Stimulated activated CD4-positive, alpha-beta T cell treated with anti-CD3 and anti-CD28 coated beads, Interleukin-4, amount 100 ng/mL, for 48 hours (primary cell): Measurements from ENCODE around the gene PDK2.

Source experiments
- DNase-seq, 2 donors: peaks; one replicate each; pipeline ENCODE4 v3.0.0-alpha.2; 2020; ENCODE audit warnings: low read depth in 2 of 2

Gene PDK2

GRCh38 chr17:50135316-50136095 is 40.4 kb downstream of the PDK2 start:
- no peak for DNase-seq

GRCh38 chr17:50136096-50136687 is 41.0 kb downstream of the PDK2 start:
- no peak for DNase-seq

- no peak for DNase-seq
Measured at GRCh38 chr17:50137042-50137441, 41.9 kb downstream of the PDK2 start.

GRCh38 chr17:50139185-50139783 is 44.1 kb downstream of the PDK2 start:
- DNase-seq = no peak

- peak; percentile 75 to 79 for DNase-seq
Measured at GRCh38 chr17:50139950-50140885, 45.1 kb downstream of the PDK2 start.

GRCh38 chr17:50141026-50141744 is 46.0 kb downstream of the PDK2 start:
- DNase-seq = no peak

- no peak for DNase-seq
Measured at GRCh38 chr17:50141745-50142110, 46.6 kb downstream of the PDK2 start.

- no peak for DNase-seq
Measured at GRCh38 chr17:50143461-50144176, 48.5 kb downstream of the PDK2 start.

GRCh38 chr17:50144355-50144754 is 49.2 kb downstream of the PDK2 start:
- no peak for DNase-seq

GRCh38 chr17:50144845-50145531 is 49.8 kb downstream of the PDK2 start:
- DNase-seq = no peak

- no peak for DNase-seq
Measured at GRCh38 chr17:50145532-50146229, 50.5 kb downstream of the PDK2 start.

GRCh38 chr17:50146230-50146926 is 51.2 kb downstream of the PDK2 start:
- DNase-seq = no peak

- no peak for DNase-seq
Measured at GRCh38 chr17:50146927-50147665, 51.9 kb downstream of the PDK2 start.

GRCh38 chr17:50147841-50148225 is 52.7 kb downstream of the PDK2 start:
- DNase-seq = no peak

GRCh38 chr17:50148226-50149090 is 53.3 kb downstream of the PDK2 start:
- DNase-seq = peak; percentile 63 to 67

GRCh38 chr17:50149091-50149416 is 53.9 kb downstream of the PDK2 start:
- no peak for DNase-seq
